Vagina (tissue), 2 donors: ENCODE data around the gene POLR2A.

Experiments used
- POLR2A ChIP-seq, 2 donors: fragments of 450-650 bp; IDR thresholded peaks; one replicate each; pipeline ENCODE4 v1.6.1; 2017; ENCODE audit warnings: antibody characterized with exemption in 2 of 2, mild to moderate bottlenecking in 2 of 2, moderate library complexity in 2 of 2
- TF ChIP-seq, protein P1 (sequence below), 3 experiments: fragments of 450-650 bp in 2 of 3; fragments of 200-600 bp in 1 of 3; sonication (generic) in 1 of 3; IDR thresholded peaks; one replicate each; pipeline ENCODE4 v1.5.1; 2017 to 2019; ENCODE audit warnings: antibody characterized with exemption in 3 of 3, mild to moderate bottlenecking in 2 of 3, moderate library complexity in 2 of 3

DNA sequence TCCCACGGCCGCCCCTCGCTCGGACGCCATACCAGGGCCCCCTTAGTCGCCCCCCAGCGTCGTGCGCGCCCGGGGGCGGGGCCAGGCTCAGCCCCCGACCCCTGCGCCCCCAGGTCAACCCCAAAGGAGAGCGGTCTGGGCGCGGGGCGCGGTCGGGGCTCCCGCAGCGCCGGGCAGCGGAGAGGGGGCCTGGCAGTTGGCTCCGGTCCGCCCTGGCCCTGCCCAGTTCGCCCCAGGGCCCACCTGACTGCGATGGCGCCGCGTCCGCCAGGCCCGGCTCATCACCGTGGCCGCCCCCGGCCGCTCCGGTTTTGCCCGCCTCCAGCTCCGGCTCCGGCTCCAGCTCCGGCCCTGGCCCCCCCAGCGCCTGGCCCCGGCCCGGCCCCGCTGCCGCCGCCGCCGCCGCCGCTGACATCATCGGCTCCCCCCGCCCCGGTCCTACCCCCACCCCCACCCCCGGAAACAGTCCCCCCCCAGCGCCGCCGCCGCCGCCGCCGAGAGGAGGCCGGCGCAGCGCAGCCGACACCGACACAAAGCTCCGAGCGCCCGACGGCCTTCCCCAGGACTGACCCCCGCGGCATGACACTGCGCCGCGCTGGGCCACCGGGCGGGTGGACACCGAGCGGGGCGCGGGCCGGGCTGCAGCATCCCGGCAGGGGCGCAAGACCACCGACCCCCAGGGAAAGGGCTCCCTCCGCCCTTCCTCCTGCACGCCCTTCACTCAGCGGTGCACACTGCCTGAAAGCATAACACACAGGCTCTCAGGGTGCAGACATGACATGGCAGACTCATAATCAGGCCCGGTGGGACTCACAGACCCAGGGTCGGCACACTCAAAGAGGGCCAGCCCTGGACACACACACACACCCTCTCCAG, 4.7 kb upstream of the POLR2A start, which contains the start of gene ZBTB4:
- TF ChIP-seq, protein P1, sequence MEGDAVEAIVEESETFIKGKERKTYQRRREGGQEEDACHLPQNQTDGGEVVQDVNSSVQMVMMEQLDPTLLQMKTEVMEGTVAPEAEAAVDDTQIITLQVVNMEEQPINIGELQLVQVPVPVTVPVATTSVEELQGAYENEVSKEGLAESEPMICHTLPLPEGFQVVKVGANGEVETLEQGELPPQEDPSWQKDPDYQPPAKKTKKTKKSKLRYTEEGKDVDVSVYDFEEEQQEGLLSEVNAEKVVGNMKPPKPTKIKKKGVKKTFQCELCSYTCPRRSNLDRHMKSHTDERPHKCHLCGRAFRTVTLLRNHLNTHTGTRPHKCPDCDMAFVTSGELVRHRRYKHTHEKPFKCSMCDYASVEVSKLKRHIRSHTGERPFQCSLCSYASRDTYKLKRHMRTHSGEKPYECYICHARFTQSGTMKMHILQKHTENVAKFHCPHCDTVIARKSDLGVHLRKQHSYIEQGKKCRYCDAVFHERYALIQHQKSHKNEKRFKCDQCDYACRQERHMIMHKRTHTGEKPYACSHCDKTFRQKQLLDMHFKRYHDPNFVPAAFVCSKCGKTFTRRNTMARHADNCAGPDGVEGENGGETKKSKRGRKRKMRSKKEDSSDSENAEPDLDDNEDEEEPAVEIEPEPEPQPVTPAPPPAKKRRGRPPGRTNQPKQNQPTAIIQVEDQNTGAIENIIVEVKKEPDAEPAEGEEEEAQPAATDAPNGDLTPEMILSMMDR (IDR thresholded peaks at IDR 0.05), result no peak
- TF ChIP-seq POLR2A (IDR thresholded peaks at IDR 0.05), result peak in 1 of 2 donors; percentile 38
